Measurements from ENCODE around the gene KLHL29. TPM values are rescaled to one million over a fixed set of nuclear protein-coding genes. Genes with fewer than 3 reads are reported as not detected.

KLHL29 gene
- total and polyA plus RNA-seq, 2 experiments from 2014 or later: 1.5 to 6.5 TPM

DNA sequence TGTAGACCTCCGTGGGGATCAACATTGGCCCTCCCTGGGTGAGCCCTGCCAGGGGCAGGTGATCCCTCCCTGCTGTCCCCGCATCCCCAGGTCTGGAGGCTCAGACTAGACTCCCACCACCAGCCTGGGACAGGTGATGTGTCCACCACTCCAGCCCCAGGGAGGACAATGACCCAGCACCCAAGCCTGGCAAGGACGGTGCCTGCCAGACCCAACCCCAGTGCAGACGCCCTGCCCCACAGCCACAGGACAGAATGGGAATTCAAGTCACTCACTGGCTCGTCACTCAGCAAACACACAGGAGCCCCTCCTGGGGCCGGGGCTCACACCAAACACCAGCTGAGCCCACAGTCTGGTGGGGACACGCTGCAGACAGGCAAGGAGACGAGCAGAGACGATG lies 302.2 kb downstream of the KLHL29 start:
- Mint-ChIP-seq H3K36me3 (ENCODE audit: low read depth) (no peaks in the 10 kb centered on the region; the same call in 2 of the 3 replicates), H3K27ac (no peak overlapping the region)
- no peak for ATAC-seq

DNA sequence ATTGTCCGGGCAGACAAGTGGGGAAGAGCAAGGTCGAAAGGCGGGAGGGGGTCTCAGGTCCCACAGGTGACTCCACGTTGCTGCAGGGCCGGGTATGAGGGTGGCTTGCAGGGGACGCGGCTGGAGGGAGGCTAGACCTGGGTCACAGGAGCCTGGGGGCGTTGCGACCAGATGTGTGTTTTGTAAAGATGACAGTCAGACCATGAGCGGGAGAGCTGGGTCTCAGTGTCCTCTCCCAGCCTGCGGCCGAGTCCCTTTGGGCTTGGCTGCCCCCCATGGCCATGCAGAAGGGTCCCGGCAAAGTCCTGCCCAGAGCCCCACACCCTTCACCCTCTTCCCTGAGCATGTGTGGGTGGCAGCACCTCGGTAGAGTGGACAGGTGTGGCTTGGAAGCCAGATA lies 302.7 kb downstream of the KLHL29 start:
- ATAC-seq (no peak), DNase-seq (ENCODE audit: low spot score) (no peak)
- TF ChIP-seq, protein P1, sequence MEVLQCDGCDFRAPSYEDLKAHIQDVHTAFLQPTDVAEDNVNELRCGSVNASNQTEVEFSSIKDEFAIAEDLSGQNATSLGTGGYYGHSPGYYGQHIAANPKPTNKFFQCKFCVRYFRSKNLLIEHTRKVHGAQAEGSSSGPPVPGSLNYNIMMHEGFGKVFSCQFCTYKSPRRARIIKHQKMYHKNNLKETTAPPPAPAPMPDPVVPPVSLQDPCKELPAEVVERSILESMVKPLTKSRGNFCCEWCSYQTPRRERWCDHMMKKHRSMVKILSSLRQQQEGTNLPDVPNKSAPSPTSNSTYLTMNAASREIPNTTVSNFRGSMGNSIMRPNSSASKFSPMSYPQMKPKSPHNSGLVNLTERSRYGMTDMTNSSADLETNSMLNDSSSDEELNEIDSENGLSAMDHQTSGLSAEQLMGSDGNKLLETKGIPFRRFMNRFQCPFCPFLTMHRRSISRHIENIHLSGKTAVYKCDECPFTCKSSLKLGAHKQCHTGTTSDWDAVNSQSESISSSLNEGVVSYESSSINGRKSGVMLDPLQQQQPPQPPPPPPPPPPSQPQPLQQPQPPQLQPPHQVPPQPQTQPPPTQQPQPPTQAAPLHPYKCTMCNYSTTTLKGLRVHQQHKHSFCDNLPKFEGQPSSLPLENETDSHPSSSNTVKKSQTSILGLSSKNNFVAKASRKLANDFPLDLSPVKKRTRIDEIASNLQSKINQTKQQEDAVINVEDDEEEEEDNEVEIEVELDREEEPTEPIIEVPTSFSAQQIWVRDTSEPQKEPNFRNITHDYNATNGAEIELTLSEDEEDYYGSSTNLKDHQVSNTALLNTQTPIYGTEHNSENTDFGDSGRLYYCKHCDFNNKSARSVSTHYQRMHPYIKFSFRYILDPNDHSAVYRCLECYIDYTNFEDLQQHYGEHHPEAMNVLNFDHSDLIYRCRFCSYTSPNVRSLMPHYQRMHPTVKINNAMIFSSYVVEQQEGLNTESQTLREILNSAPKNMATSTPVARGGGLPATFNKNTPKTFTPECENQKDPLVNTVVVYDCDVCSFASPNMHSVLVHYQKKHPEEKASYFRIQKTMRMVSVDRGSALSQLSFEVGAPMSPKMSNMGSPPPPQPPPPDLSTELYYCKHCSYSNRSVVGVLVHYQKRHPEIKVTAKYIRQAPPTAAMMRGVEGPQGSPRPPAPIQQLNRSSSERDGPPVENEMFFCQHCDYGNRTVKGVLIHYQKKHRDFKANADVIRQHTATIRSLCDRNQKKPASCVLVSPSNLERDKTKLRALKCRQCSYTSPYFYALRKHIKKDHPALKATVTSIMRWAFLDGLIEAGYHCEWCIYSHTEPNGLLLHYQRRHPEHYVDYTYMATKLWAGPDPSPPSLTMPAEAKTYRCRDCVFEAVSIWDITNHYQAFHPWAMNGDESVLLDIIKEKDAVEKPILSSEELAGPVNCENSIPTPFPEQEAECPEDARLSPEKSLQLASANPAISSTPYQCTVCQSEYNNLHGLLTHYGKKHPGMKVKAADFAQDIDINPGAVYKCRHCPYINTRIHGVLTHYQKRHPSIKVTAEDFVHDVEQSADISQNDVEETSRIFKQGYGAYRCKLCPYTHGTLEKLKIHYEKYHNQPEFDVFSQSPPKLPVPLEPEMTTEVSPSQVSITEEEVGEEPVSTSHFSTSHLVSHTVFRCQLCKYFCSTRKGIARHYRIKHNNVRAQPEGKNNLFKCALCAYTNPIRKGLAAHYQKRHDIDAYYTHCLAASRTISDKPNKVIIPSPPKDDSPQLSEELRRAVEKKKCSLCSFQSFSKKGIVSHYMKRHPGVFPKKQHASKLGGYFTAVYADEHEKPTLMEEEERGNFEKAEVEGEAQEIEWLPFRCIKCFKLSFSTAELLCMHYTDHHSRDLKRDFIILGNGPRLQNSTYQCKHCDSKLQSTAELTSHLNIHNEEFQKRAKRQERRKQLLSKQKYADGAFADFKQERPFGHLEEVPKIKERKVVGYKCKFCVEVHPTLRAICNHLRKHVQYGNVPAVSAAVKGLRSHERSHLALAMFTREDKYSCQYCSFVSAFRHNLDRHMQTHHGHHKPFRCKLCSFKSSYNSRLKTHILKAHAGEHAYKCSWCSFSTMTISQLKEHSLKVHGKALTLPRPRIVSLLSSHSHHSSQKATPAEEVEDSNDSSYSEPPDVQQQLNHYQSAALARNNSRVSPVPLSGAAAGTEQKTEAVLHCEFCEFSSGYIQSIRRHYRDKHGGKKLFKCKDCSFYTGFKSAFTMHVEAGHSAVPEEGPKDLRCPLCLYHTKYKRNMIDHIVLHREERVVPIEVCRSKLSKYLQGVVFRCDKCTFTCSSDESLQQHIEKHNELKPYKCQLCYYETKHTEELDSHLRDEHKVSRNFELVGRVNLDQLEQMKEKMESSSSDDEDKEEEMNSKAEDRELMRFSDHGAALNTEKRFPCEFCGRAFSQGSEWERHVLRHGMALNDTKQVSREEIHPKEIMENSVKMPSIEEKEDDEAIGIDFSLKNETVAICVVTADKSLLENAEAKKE (CRISPR knock-in tag; IDR thresholded peaks at IDR 0.05): no peak
- no peak for TF ChIP-seq EZH2 (IDR thresholded peaks at IDR 0.05; ENCODE audit: low read depth, unreplicated experiment)
- TF ChIP-seq POLR2AphosphoS5 (IDR thresholded peaks at IDR 0.05; ENCODE audit: low read depth): no peak
- TF ChIP-seq, protein P2, sequence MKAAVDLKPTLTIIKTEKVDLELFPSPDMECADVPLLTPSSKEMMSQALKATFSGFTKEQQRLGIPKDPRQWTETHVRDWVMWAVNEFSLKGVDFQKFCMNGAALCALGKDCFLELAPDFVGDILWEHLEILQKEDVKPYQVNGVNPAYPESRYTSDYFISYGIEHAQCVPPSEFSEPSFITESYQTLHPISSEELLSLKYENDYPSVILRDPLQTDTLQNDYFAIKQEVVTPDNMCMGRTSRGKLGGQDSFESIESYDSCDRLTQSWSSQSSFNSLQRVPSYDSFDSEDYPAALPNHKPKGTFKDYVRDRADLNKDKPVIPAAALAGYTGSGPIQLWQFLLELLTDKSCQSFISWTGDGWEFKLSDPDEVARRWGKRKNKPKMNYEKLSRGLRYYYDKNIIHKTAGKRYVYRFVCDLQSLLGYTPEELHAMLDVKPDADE (IDR thresholded peaks at IDR 0.05): no peak
- no peak for TF ChIP-seq STAT1 (IDR thresholded peaks at IDR 0.05; ENCODE audit: unreplicated experiment)
- no peak for TF ChIP-seq JUNB (IDR thresholded peaks at IDR 0.05; ENCODE audit: unreplicated experiment)

More for the DNA sequence above, 302.2 kb downstream of the KLHL29 start:
- no peaks in the 10 kb centered on the region for H3K36me3 ChIP-seq (ENCODE audit: insufficient read depth)
- no peak overlapping the region for H3K27ac ChIP-seq (ENCODE audit: low read depth)
- peaks cover 10% of the 10 kb centered on the region for H3K27me3 Mint-ChIP-seq (ENCODE audit: insufficient read depth, low read depth, poor library complexity)
- H3K4me1 Mint-ChIP-seq: peaks cover 24% of the 10 kb centered on the region
- no peak overlapping the region for H2AFZ ChIP-seq
- H3K4me2 ChIP-seq: no peak overlapping the region
- H3F3A ChIP-seq (replicated peaks; ENCODE audit: low read depth): no peaks in the 10 kb centered on the region
- no peaks in the 10 kb centered on the region for H3K4me1 ChIP-seq (ENCODE audit: insufficient read depth)
- no peaks in the 10 kb centered on the region for H3K9me2 ChIP-seq (ENCODE audit: insufficient read depth)
- H3K27me3 ChIP-seq (ENCODE audit: insufficient read depth): no peaks in the 10 kb centered on the region
- TF ChIP-seq, protein P3, sequence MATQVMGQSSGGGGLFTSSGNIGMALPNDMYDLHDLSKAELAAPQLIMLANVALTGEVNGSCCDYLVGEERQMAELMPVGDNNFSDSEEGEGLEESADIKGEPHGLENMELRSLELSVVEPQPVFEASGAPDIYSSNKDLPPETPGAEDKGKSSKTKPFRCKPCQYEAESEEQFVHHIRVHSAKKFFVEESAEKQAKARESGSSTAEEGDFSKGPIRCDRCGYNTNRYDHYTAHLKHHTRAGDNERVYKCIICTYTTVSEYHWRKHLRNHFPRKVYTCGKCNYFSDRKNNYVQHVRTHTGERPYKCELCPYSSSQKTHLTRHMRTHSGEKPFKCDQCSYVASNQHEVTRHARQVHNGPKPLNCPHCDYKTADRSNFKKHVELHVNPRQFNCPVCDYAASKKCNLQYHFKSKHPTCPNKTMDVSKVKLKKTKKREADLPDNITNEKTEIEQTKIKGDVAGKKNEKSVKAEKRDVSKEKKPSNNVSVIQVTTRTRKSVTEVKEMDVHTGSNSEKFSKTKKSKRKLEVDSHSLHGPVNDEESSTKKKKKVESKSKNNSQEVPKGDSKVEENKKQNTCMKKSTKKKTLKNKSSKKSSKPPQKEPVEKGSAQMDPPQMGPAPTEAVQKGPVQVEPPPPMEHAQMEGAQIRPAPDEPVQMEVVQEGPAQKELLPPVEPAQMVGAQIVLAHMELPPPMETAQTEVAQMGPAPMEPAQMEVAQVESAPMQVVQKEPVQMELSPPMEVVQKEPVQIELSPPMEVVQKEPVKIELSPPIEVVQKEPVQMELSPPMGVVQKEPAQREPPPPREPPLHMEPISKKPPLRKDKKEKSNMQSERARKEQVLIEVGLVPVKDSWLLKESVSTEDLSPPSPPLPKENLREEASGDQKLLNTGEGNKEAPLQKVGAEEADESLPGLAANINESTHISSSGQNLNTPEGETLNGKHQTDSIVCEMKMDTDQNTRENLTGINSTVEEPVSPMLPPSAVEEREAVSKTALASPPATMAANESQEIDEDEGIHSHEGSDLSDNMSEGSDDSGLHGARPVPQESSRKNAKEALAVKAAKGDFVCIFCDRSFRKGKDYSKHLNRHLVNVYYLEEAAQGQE (IDR thresholded peaks at IDR 0.05; ENCODE audit: unreplicated experiment): no peak
- no peak for TF ChIP-seq ZNF114 (CRISPR knock-in tag; IDR thresholded peaks at IDR 0.05)
- no peak for TF ChIP-seq NANOG (IDR thresholded peaks at IDR 0.05; ENCODE audit: borderline replicate concordance)
- no peak for TF ChIP-seq EZH2phosphoT487 (IDR thresholded peaks at IDR 0.05; ENCODE audit: unreplicated experiment)
- no peak for DNase-seq (ENCODE audit: low spot score)
- no peak overlapping the region for H3K4me3 Mint-ChIP-seq
- H3K9me3 Mint-ChIP-seq: no peaks in the 10 kb centered on the region; the same call in 2 of the 3 replicates
- H4K20me1 ChIP-seq (replicated peaks; ENCODE audit: insufficient read depth): no peaks in the 10 kb centered on the region; the same call in 1 of the 2 replicates
- H3K4me3 ChIP-seq: no peak overlapping the region
- no peaks in the 10 kb centered on the region for H3K79me2 ChIP-seq (replicated peaks; ENCODE audit: insufficient read depth)

More for the DNA sequence above, 302.7 kb downstream of the KLHL29 start:
- Mint-ChIP-seq H3K27ac (no peak overlapping the region), H3K4me3 (no peak overlapping the region), H3K36me3 (ENCODE audit: low read depth) (no peaks in the 10 kb centered on the region; the same call in 2 of the 3 replicates), H3K4me1 (peaks cover 24% of the 10 kb centered on the region), H3K9me3 (no peaks in the 10 kb centered on the region; the same call in 2 of the 3 replicates), H3K27me3 (ENCODE audit: insufficient read depth, low read depth, poor library complexity) (peaks cover 11% of the 10 kb centered on the region)
- Histone ChIP-seq H3K4me3 (no peak overlapping the region), H2AFZ (no peak overlapping the region), H3K27me3 (ENCODE audit: insufficient read depth) (no peaks in the 10 kb centered on the region), H3K36me3 (ENCODE audit: insufficient read depth) (no peaks in the 10 kb centered on the region), H3K27ac (ENCODE audit: low read depth) (no peak overlapping the region), H3K9me2 (ENCODE audit: insufficient read depth) (no peaks in the 10 kb centered on the region), H4K20me1 (replicated peaks; ENCODE audit: insufficient read depth) (no peaks in the 10 kb centered on the region; the same call in 1 of the 2 replicates), H3K79me2 (replicated peaks; ENCODE audit: insufficient read depth) (no peaks in the 10 kb centered on the region), H3K4me1 (ENCODE audit: insufficient read depth) (no peaks in the 10 kb centered on the region), H3K4me2 (no peak overlapping the region), H3F3A (replicated peaks; ENCODE audit: low read depth) (no peaks in the 10 kb centered on the region)
